Vagina (tissue), 2 donors: Measurements from ENCODE around the gene APLNR. TPM values are rescaled to one million over a fixed set of nuclear protein-coding genes. Genes with fewer than 3 reads are reported as not detected.

Experiments used
- DNase-seq, 2 donors: peaks; one replicate each; pipeline ENCODE4 v3.0.0-alpha.2; 2017; ENCODE audit errors: extremely low spot score in 2 of 2
- H3K27ac ChIP-seq: fragments of 200-600 bp; sonication (generic); one replicate; pipeline ENCODE4 v1.5.1; 2019
- H3K27me3 ChIP-seq: fragments of 200-600 bp; sonication (generic); one replicate; pipeline ENCODE4 v1.5.1; 2019
- H3K36me3 ChIP-seq, 2 donors: fragments of 200-600 bp; sonication (generic); one replicate each; pipeline ENCODE4 v1.5.1; 2017 to 2019
- H3K4me1 ChIP-seq: fragments of 200-600 bp; sonication (generic); one replicate; pipeline ENCODE4 v1.5.1; 2019
- H3K4me3 ChIP-seq, 2 donors: fragments of 200-600 bp; sonication (generic); 1 replicate in 1 of 2; 2 replicates in 1 of 2; pipeline ENCODE4 v1.5.1; 2016 to 2019
- H3K9me3 ChIP-seq: fragments of 200-600 bp; sonication (generic); one replicate; pipeline ENCODE4 v1.5.1; 2019
- CTCF ChIP-seq, 3 experiments: fragments of 450-650 bp in 2 of 3; fragments of 200-600 bp in 1 of 3; sonication (generic) in 1 of 3; IDR thresholded peaks; one replicate each; pipeline ENCODE4 v1.5.1; 2017 to 2019; ENCODE audit warnings: antibody characterized with exemption in 3 of 3, mild to moderate bottlenecking in 2 of 3, moderate library complexity in 2 of 3
- POLR2A ChIP-seq, 2 donors: fragments of 450-650 bp; IDR thresholded peaks; one replicate each; pipeline ENCODE4 v1.6.1; 2017; ENCODE audit warnings: antibody characterized with exemption in 2 of 2, mild to moderate bottlenecking in 2 of 2, moderate library complexity in 2 of 2
- POLR2AphosphoS5 ChIP-seq, 2 donors: sonication (generic); formaldehyde crosslinking; IDR thresholded peaks; one replicate each; pipeline ENCODE4 v1.9.0; 2017; ENCODE audit warnings: antibody characterized with exemption in 2 of 2, mild to moderate bottlenecking in 2 of 2, low read depth in 1 of 2; ENCODE audit not compliant: insufficient read depth in 1 of 2
- intact Hi-C: fragments of 100-400 bp; cut with DNase I; formaldehyde crosslinking; loops from one replicate; pipeline ENCODE4 v1.15.1; 2023
- total RNA-seq: library from RNA; depleted of rRNA; stranded (reverse); fragments of >200 nt; gene quantifications from one replicate; pipeline ENCODE4 v1.2.3, GENCODE V29; 2016

The APLNR gene
- total RNA-seq, 1 donor from 2014 or later = 2.9 TPM

- H3K27me3 ChIP-seq = no peaks in the 10 kb centered on the region
- H3K4me3 ChIP-seq = no peak overlapping the region
- H3K4me1 ChIP-seq = no peaks in the 10 kb centered on the region
- no peak overlapping the region for H3K27ac ChIP-seq
- intact Hi-C loops = no loop called here
- no peaks in the 10 kb centered on the region for H3K36me3 ChIP-seq
- TF ChIP-seq POLR2AphosphoS5 (IDR thresholded peaks at IDR 0.05; ENCODE audit: insufficient read depth in 1 of 2, low read depth in 1 of 2) (no peak), POLR2A (IDR thresholded peaks at IDR 0.05) (no peak), CTCF (IDR thresholded peaks at IDR 0.05) (no peak)
- H3K9me3 ChIP-seq = peaks cover 3% of the 10 kb centered on the region
- DNase-seq = no peak
Measured at GRCh38 chr11:57262157-57262556, 25.1 kb upstream of the APLNR start.

GRCh38 chr11:57260937-57261783 is 24.1 kb upstream of the APLNR start:
- Histone ChIP-seq H3K4me3 (no peak overlapping the region), H3K27me3 (no peaks in the 10 kb centered on the region), H3K4me1 (no peaks in the 10 kb centered on the region), H3K36me3 (no peaks in the 10 kb centered on the region), H3K27ac (no peak overlapping the region), H3K9me3 (peaks cover 9% of the 10 kb centered on the region)
- intact Hi-C loops = no loop called here
- TF ChIP-seq POLR2AphosphoS5 (IDR thresholded peaks at IDR 0.05; ENCODE audit: insufficient read depth in 1 of 2, low read depth in 1 of 2) (no peak), POLR2A (IDR thresholded peaks at IDR 0.05) (no peak)
- no peak for DNase-seq

DNA sequence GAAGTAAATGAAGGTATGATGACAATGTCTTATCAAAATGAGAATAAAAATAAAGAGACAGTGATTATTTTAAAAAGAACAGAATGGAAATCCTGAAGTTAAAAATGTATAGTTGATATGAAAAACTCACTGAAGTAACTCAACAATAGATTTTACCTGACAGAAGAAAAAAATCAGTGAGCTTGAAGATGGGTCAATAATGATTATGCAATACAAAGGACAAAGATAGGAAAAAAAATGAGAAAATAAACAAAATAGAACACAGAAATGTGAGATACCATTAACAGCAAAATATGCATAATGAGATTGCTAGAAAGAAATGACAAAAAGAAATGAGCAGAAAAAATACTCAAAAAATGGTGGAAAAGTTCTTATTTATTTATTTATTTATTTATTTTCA is 19.1 kb upstream of the APLNR start:
- Histone ChIP-seq H3K4me3 (no peak overlapping the region), H3K9me3 (peaks cover 9% of the 10 kb centered on the region), H3K4me1 (no peaks in the 10 kb centered on the region), H3K27ac (no peak overlapping the region), H3K27me3 (no peaks in the 10 kb centered on the region), H3K36me3 (no peaks in the 10 kb centered on the region)
- intact Hi-C loops = no loop called here
- TF ChIP-seq POLR2AphosphoS5 (IDR thresholded peaks at IDR 0.05; ENCODE audit: insufficient read depth in 1 of 2, low read depth in 1 of 2) (no peak), CTCF (IDR thresholded peaks at IDR 0.05) (no peak), POLR2A (IDR thresholded peaks at IDR 0.05) (no peak)
- no peak for DNase-seq

DNA sequence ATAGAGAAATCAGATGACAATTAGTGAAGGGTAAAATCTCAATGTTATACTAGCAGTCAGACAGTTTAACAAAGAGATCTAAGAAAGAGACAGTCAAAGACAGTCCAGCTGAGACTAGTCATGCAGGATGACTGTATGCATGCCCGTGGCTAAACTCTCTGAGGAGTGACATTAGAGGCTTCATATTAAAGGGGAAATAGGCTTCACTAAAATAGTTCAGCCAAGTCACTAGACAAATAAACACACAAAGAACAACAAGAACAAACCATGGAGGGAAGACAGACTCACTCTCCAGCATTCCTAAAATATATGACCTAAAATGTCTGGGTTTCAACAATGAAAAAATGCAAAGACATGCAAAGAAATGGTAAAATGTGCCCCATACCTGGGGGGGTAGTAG is 18.6 kb upstream of the APLNR start:
- Histone ChIP-seq H3K27me3 (no peaks in the 10 kb centered on the region), H3K27ac (no peak overlapping the region), H3K4me1 (no peaks in the 10 kb centered on the region), H3K36me3 (no peaks in the 10 kb centered on the region), H3K4me3 (no peak overlapping the region), H3K9me3 (peaks cover 9% of the 10 kb centered on the region)
- intact Hi-C loops = no loop called here
- no peak for DNase-seq
- TF ChIP-seq CTCF (IDR thresholded peaks at IDR 0.05) (no peak), POLR2AphosphoS5 (IDR thresholded peaks at IDR 0.05; ENCODE audit: insufficient read depth in 1 of 2, low read depth in 1 of 2) (no peak), POLR2A (IDR thresholded peaks at IDR 0.05) (no peak)

GRCh38 chr11:57254631-57255030 is 17.6 kb upstream of the APLNR start:
- no peak for TF ChIP-seq POLR2A (IDR thresholded peaks at IDR 0.05)
- no peak for TF ChIP-seq CTCF (IDR thresholded peaks at IDR 0.05)
- TF ChIP-seq POLR2AphosphoS5 (IDR thresholded peaks at IDR 0.05; ENCODE audit: insufficient read depth in 1 of 2, low read depth in 1 of 2) = no peak

More at GRCh38 chr11:57254631-57255030, 17.6 kb upstream of the APLNR start:
- H3K4me1 ChIP-seq = no peaks in the 10 kb centered on the region
- H3K9me3 ChIP-seq = peaks cover 9% of the 10 kb centered on the region
- no peaks in the 10 kb centered on the region for H3K27me3 ChIP-seq
- H3K4me3 ChIP-seq = no peak overlapping the region
- no peak overlapping the region for H3K27ac ChIP-seq
- no peak for DNase-seq
- intact Hi-C loops = no loop called here
- no peaks in the 10 kb centered on the region for H3K36me3 ChIP-seq
